Natural killer cell (primary cell): ENCODE measurements around the gene SLC25A44. TPM values are rescaled to one million over a fixed set of nuclear protein-coding genes. Genes with fewer than 3 reads are reported as not detected.

Experiments
- ATAC-seq, 3 donors: fragments of 150-1000 bp in 2 of 3; fragments of 200-7000 bp in 1 of 3; cut with Tn5 transposase; 1 replicate in 1 of 3; 2 replicates in 2 of 3; pipeline ENCODE4 v1.10.0; 2021; ENCODE audit warnings: mild to moderate bottlenecking in 2 of 3, moderate library complexity in 2 of 3
- DNase-seq, 2 donors: peaks; one replicate each; pipeline versions ENCODE4 v3.0.0 to v3.0.0-alpha.2; 2013 to 2021; ENCODE audit warnings: mixed read lengths in 1 of 2
- H3K27ac ChIP-seq: one replicate; pipeline ENCODE4 v1.5.1; 2013; ENCODE audit warnings: mild to moderate bottlenecking, low read length
- H3K27me3 ChIP-seq: one replicate; pipeline ENCODE4 v1.6.1; 2013; ENCODE audit warnings: low read length; ENCODE audit not compliant: control insufficient read depth, insufficient read depth
- H3K36me3 ChIP-seq: one replicate; pipeline ENCODE4 v1.6.1; 2013; ENCODE audit warnings: low read length; ENCODE audit not compliant: control insufficient read depth, insufficient read depth
- H3K4me1 ChIP-seq: one replicate; pipeline ENCODE4 v1.6.1; 2013; ENCODE audit warnings: low read length; ENCODE audit not compliant: control insufficient read depth, insufficient read depth
- H3K4me3 ChIP-seq: one replicate; pipeline ENCODE4 v1.5.1; 2013; ENCODE audit warnings: low read length
- H3K9me3 ChIP-seq: one replicate; pipeline ENCODE4 v1.6.1; 2013; ENCODE audit warnings: low read length; ENCODE audit not compliant: control insufficient read depth, insufficient read depth
- H3K27ac Mint-ChIP-seq, 2 donors: one replicate each; pipeline ENCODE4 v1.8.0; 2022; ENCODE audit warnings: mild to moderate bottlenecking in 2 of 2, mixed read lengths in 2 of 2, moderate library complexity in 1 of 2
- H3K27me3 Mint-ChIP-seq, 2 donors: one replicate each; pipeline ENCODE4 v1.8.0; 2022; ENCODE audit warnings: low read depth in 2 of 2, mixed read lengths in 2 of 2
- H3K36me3 Mint-ChIP-seq: one replicate; pipeline ENCODE4 v1.8.0; 2022; ENCODE audit warnings: mixed read lengths
- H3K4me1 Mint-ChIP-seq, 2 donors: one replicate each; pipeline ENCODE4 v1.8.0; 2022; ENCODE audit warnings: mixed read lengths in 2 of 2
- H3K4me3 Mint-ChIP-seq: one replicate; pipeline ENCODE4 v1.8.0; 2022; ENCODE audit warnings: mild to moderate bottlenecking, moderate library complexity, mixed read lengths
- H3K9me3 Mint-ChIP-seq, 2 donors: one replicate each; pipeline ENCODE4 v1.8.0; 2022; ENCODE audit warnings: mixed read lengths in 2 of 2
- WGBS: methylation state at CpG from one replicate; pipeline ENCODE4 v1.1.7; 2013; ENCODE audit warnings: missing lambda C conversion rate; ENCODE audit not compliant: insufficient coverage; 5-methylcytosine and 5-hydroxymethylcytosine counted together
- intact Hi-C: fragments of 100-400 bp; cut with micrococcal nuclease; formaldehyde crosslinking; loops from one replicate; pipeline ENCODE4 v1.14.2; 2022
- total RNA-seq, 4 donors: library from RNA; stranded (reverse); fragments of 120-200 nt in 1 of 4; gene quantifications; one replicate each; pipeline versions ENCODE4 v1.2.3 to v1.2.4, GENCODE V29; 2013 to 2022
- TF ChIP-seq, protein P1 (sequence below): fragments of 200-600 bp; IDR thresholded peaks from one replicate; pipeline ENCODE4 v1.8.0; 2022; ENCODE audit warnings: antibody characterized with exemption

The SLC25A44 gene, protein sequence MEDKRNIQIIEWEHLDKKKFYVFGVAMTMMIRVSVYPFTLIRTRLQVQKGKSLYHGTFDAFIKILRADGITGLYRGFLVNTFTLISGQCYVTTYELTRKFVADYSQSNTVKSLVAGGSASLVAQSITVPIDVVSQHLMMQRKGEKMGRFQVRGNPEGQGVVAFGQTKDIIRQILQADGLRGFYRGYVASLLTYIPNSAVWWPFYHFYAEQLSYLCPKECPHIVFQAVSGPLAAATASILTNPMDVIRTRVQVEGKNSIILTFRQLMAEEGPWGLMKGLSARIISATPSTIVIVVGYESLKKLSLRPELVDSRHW
- total RNA-seq = 10 to 100 TPM; 17.1 to 49.2 (median 22.0) TPM
- 16.0 TPM for total RNA-seq (2013)

DNA sequence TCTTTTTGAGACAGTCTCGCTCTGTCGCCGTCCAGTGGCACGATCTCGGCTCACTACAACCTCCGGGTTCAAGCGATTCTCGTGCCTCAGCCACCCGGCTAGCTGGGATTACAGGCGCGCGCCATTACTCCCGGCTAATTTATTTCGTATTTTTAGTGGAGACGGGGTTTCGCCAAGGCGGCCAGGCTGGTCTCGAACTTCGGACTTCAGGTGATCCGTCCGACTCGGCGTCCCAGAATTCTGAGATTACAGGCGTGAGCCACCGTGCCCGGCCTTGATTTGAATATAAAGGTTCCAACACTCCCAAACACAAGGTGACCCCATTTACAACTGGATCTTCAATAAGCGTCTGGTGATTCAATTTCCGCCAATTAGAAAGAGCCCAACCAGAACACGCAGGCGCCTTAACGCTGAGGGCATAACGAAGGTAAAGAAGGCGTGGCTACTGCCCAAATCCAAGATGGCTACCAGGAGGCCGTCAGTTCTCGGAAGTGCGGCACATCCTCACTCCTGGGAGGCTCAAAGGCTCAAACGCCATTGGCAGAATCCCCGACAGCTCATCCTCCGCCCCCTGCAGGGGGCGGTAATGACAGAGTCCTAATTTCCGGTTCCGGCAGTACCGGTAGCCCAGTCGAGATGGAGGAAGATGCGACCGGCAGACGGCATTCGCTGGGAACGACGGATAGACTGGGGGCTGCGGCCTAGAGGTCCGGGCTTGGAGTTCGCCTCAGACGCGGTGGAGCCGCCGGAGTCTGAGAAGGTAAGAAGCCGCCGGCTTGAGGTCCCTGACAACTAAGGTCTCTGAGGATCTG is at the start of gene SLC25A44:
Gene SLC25A44 (plus strand): TSS at position 617 of the 812 bp plus-strand sequence. CDS start 5,744 bp downstream, outside the sequence.
- Histone ChIP-seq H3K4me1 (peaks cover 23% of the 10 kb centered on the region), H3K4me3 (peak within 1 kb of the TSS; percentile 93), H3K27ac (peak within 1 kb of the TSS; percentile 82), H3K27me3 (no peaks in the 10 kb centered on the region), H3K9me3 (no peaks in the 10 kb centered on the region), H3K36me3 (peaks cover 8% of the 10 kb centered on the region)
- no peaks in the 10 kb centered on the region for H3K36me3 Mint-ChIP-seq
- H3K27me3 Mint-ChIP-seq = no peaks in the 10 kb centered on the region
- H3K4me1 Mint-ChIP-seq = peaks cover 37 to 43% of the 10 kb centered on the region in 2 donors
- DNase-seq = peak; percentile 95 to 99
- H3K4me3 Mint-ChIP-seq = peak within 1 kb of the TSS; percentile 99
- TF ChIP-seq, protein P1, sequence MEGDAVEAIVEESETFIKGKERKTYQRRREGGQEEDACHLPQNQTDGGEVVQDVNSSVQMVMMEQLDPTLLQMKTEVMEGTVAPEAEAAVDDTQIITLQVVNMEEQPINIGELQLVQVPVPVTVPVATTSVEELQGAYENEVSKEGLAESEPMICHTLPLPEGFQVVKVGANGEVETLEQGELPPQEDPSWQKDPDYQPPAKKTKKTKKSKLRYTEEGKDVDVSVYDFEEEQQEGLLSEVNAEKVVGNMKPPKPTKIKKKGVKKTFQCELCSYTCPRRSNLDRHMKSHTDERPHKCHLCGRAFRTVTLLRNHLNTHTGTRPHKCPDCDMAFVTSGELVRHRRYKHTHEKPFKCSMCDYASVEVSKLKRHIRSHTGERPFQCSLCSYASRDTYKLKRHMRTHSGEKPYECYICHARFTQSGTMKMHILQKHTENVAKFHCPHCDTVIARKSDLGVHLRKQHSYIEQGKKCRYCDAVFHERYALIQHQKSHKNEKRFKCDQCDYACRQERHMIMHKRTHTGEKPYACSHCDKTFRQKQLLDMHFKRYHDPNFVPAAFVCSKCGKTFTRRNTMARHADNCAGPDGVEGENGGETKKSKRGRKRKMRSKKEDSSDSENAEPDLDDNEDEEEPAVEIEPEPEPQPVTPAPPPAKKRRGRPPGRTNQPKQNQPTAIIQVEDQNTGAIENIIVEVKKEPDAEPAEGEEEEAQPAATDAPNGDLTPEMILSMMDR = peak; percentile 5
- WGBS = 1% methylated on average over 59 of the region's 59 CpGs
- peak; percentile 97 to 100 (median 98) for ATAC-seq
- intact Hi-C loops = loop anchor here (1.0 kb wide), 1 partner anchor 19 kb away; no protein-coding TSS in a partner anchor
- H3K9me3 Mint-ChIP-seq = no peaks in the 10 kb centered on the region
- H3K27ac Mint-ChIP-seq = peak within 1 kb of the TSS; percentile 94 to 97

DNA sequence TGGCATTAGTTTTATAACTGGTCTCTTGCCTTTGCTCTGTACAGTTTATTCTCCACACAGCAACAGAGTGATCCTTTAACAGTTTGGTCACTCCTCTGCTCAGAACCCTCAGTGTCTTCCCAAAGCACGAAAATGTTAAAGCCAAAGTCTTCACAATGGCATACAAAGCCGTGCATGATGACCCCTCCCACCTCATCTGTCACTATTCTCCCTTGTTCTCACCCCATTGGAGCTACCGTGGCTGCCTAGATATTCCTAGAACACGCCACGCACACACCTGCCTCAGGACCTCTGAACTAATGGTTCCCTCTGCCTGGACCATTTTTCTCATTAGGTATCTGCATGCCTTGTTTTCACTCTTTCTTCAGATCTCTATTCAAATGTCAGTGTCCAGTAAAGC is 49.2 kb upstream of the SLC25A44 start:
- Mint-ChIP-seq H3K27me3 (peaks cover 9 to 23% of the 10 kb centered on the region in 2 donors), H3K4me1 (peaks cover 15 to 21% of the 10 kb centered on the region in 2 donors), H3K36me3 (no peaks in the 10 kb centered on the region), H3K4me3 (no peak overlapping the region), H3K27ac (no peak overlapping the region), H3K9me3 (no peaks in the 10 kb centered on the region)
- Histone ChIP-seq H3K27ac (no peak overlapping the region), H3K9me3 (no peaks in the 10 kb centered on the region), H3K4me1 (peaks cover 39% of the 10 kb centered on the region), H3K4me3 (no peak overlapping the region), H3K27me3 (no peaks in the 10 kb centered on the region), H3K36me3 (no peaks in the 10 kb centered on the region)
- WGBS = 84% methylated on average over 5 of the region's 5 CpGs
- TF ChIP-seq, protein P1 = no peak
- no peak for DNase-seq
- intact Hi-C loops = loop anchor here (5.0 kb wide), 1 partner anchor 173 kb away; no protein-coding TSS in a partner anchor
- no peak for ATAC-seq

DNA sequence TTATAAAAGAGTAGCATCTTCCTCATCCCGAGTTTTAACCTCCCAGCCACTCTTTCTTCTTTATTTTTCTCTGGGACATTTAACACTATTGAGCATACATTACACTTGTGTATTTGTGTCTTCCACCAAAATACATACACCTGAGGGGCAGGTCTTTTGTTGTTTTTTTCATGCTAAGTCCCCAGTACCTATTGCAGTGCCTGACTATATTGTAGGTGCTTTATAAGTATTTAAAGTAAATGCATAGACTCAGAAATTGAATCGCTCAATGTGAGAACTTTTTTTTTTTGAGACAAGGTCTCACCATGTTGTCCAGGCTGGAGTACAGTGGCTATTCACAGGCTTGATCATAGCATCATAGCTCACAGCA is 48.3 kb upstream of the SLC25A44 start:
- Histone ChIP-seq H3K27me3 (no peaks in the 10 kb centered on the region), H3K4me3 (no peak overlapping the region), H3K36me3 (no peaks in the 10 kb centered on the region), H3K4me1 (peaks cover 48% of the 10 kb centered on the region), H3K9me3 (no peaks in the 10 kb centered on the region), H3K27ac (no peak overlapping the region)
- peaks cover 15 to 17% of the 10 kb centered on the region in 2 donors for H3K4me1 Mint-ChIP-seq
- DNase-seq (no peak), ATAC-seq (no peak)
- TF ChIP-seq, protein P1 = no peak
- no peaks in the 10 kb centered on the region for H3K36me3 Mint-ChIP-seq
- intact Hi-C loops = loop anchor here (1.0 to 5.0 kb wide), 2 partner anchors 80 to 172 kb away; no protein-coding TSS in a partner anchor
- H3K4me3 Mint-ChIP-seq = no peak overlapping the region
- WGBS = 84% methylated on average over 2 of the region's 2 CpGs
- no peaks in the 10 kb centered on the region for H3K9me3 Mint-ChIP-seq
- H3K27ac Mint-ChIP-seq = peak overlapping the region; percentile 73 to 82
- peaks cover 9 to 21% of the 10 kb centered on the region in 2 donors for H3K27me3 Mint-ChIP-seq
